GM19023 (cell line): Measurements from ENCODE around the gene INTS6.
A peak's percentile ranks its signal among the peaks of the same experiment; 100 is the strongest.

Experiments
- ATAC-seq: cut with Tn5 transposase; IDR thresholded peaks from one replicate; pipeline ENCODE4 v1.9.1; 2021; ENCODE audit warnings: mild to moderate bottlenecking, moderate library complexity; ENCODE audit not compliant: unreplicated experiment

The INTS6 gene

GRCh38 chr13:51348069-51348967 is 104.5 kb downstream of the INTS6 start:
- ATAC-seq, result no peak

DNA sequence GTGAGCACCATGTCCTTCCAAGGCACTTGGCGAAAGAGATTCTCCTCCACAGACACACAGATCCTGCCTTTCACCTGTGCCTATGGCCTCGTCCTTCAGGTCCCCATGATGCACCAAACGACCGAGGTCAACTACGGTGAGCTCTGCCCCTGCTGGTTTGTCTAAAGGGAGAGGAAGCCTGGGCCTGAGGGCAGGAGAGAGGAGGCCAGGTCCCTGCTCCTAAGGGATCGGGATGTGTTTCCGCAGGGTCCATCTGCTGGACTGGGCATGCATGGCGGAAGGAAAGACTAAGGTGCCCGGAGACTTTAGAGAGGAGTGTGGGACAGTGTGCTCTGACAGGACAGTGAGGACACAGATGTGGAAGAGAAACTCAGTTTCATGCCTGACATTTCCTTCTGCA is 105.7 kb downstream of the INTS6 start:
- ATAC-seq, result no peak

DNA sequence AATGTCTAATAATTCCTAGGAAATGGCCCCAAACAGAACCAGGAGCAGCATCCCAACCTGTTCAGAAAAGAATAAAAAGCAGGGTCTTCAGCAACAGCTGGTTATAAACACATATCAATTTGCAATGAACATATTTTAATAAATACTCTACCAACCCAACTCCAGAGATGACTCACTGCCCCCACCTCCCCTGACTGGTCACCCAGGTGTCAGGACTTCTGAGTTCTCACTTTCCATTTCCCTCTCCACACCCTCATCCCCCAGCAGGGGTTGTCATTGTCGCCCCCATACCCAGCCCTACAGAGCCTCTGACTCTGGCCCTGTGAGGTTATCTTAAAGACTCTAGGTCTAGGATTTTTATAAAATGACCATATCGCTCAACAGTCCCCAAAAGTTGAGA is 106.4 kb downstream of the INTS6 start:
- no peak for ATAC-seq

GRCh38 chr13:51343475-51343874 is 109.4 kb downstream of the INTS6 start:
- no peak for ATAC-seq

DNA sequence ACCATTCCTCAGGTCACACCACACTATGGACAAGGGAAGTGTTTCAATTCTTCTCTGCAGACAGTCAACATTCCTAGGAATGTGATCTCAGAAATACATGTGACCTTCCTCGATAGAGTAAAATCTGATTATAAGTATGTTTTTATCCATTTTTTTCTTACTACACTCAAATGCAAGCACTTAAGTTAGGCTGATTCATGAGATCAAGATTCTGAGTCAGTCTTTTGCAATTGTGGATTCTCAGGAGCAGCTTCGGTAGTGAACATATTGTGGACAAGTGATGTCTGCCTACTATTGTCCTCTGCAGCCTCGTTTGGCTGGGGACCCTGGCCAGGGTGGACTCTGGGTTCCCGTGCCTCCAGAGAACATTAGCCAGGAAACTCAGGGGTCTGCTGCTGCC is 110.1 kb downstream of the INTS6 start:
- ATAC-seq, result no peak

DNA sequence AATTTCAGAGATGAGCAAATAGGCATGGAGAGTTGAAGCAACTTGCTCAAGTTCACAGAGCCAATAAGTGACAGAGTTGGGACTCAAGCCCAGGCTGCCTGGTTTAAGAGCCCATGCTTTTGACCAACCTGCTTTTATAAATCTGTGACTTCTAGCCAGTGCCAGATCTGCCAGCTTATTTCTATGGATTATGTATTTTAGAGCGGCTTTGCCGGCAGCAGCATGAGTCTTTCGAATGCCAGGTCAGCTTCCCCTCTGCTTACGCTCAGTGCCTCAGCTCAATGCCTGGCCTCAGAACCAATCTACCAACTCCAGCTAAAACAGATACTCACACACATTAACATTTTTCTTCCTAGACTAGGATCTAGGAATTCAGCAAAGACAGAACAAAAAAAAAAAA is 111.0 kb downstream of the INTS6 start:
- ATAC-seq, result no peak

- no peak for ATAC-seq
Measured at GRCh38 chr13:51341232-51341631, 111.6 kb downstream of the INTS6 start.

- ATAC-seq, result no peak
Measured at GRCh38 chr13:51339952-51340732, 112.7 kb downstream of the INTS6 start.

- ATAC-seq, result no peak
Measured at GRCh38 chr13:51339354-51339753, 113.5 kb downstream of the INTS6 start, which contains the start of gene SERPINE3. SERPINE3 (plus strand) TSS chr13:51339691; CDS start chr13:51341092, 1,401 bp downstream.

DNA sequence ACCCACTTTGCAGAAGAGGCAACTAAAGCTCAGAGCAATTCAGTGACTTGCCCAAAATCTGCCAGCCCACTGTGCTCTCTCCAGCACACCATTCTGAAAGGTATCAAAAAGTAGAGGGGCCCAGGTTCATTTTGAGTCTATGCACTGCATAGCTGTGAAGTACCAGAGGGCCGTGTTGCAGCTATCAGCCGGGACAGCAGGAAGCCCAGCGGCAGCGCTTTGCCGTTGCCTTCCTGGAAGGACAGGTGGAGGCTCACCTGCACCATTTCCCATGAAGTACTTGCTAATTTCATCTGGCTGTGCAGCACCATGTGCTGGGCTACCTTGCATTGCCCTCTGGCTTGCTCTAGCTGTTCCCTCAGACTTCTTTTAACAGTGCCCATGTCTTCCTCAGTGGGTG is 116.1 kb downstream of the INTS6 start:
- ATAC-seq, result no peak

DNA sequence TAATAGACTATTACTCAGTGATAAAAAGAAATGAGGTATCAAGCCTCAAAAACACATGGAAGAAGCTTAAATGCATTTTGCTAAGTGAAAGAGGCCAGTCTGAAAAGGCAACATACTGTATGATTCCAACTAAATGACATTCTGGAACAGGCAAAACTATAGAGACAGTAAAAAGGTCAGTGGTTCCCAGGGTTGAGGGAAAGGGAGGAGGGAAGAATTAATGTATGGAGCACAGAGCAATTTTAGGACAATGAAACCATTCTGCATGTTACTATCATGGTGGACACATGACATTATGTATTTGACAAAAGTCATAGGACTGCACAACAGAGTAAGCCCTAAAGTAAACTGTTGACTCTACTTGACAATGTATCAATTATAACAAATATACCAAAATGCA is 119.0 kb downstream of the INTS6 start:
- no peak for ATAC-seq

DNA sequence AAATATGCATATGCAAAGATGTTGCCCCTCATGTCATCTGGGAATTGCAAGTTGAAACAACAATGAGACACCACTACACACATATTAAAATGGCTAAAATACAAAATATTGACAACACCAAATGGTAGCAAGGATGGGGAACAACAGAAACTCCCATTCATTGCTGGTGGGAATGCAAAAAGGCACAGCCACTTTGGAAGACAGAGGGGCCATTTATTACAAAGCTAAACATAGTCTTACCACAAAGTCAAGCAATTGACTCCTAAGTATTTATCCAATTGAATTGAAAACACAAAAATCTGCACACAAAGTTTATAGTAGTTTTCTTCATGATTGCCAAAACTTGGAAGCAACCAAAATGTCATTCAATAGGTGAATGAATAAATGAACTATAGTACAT is 119.4 kb downstream of the INTS6 start:
- ATAC-seq, result no peak

- no peak for ATAC-seq
Measured at GRCh38 chr13:51332566-51333361, 120.1 kb downstream of the INTS6 start.

- ATAC-seq, result peak; percentile 74
Measured at GRCh38 chr13:51331354-51331861, 121.4 kb downstream of the INTS6 start.

GRCh38 chr13:51330791-51331190 is 122.0 kb downstream of the INTS6 start:
- peak; percentile 43 for ATAC-seq

DNA sequence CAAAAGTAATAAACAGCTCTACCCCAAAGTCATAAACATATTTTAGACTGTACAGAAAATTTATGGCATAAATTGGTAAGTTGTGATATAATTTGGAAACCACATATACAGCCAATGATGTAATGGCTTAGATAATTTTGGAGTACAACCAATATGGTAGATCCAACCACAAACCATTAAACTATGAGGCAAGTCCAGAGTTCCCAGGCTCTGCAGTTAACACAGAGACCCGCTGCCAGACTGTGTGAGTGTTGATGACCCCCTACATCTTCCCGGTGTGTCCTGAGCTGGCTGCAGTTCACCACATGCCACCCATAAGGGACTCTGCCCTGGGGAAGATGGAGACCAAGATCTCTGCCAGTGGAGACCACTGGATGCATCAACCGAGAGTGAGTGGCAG is 123.2 kb downstream of the INTS6 start:
- ATAC-seq, result no peak

- no peak for ATAC-seq
Measured at GRCh38 chr13:51328488-51328887, 124.3 kb downstream of the INTS6 start.

DNA sequence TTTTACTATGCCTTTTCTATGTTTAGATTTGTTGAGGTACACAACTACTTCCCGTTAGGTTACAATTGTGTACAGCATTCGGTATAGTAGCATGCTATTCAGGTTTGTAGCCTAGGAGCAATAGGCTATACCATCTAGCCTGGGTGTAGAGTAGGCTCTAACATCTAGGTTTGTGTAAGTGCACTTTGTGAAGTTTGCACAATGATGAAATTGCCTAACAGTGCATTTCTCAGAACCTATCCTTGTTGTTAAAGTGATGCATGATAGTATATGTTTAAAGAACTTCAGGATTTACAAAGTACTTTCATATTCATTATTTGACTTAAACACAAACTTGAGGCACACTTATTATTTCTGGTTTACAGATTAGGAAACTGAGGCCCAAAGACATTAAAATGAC is 124.9 kb downstream of the INTS6 start:
- no peak for ATAC-seq

DNA sequence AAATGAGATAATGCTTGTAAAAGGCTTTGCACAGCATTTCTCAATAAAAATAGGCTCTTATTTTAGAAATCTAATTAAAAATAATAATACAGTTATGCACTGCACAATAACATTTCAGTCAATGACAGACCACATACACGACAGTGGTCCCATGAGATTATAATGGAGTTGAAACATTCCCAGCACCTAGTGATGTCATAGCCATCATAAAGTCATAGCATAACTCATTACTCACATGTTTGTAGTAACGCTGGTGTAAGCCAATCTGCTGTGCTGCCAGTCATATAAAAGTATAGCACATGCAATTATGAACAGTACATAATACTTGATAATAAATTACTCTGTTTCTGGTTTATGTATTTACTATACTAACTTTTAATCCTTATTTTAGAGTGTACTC is 126.1 kb downstream of the INTS6 start:
- ATAC-seq, result no peak

DNA sequence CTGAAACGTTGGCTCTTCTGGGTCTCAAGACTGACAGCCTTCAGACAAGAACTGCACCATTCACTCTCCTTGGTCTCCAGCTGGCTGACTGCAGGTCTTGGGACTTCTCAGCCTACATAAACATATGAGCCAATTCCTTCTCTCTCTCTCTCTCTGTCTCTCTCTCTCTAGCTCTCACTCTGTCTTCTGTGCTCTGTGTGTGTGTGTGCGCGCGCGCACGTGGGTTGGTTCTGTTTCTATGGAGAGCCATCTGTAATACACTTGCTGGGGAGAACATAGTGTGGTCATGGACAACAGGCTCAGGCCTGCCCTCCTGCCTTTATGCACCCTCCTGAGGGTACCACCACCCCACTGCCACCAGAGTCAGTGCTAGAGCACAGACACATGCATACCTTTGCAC is 127.0 kb downstream of the INTS6 start:
- no peak for ATAC-seq
